IMR-90 (cell line): ENCODE data around the gene OR52I1. TPM values are rescaled to one million over a fixed set of nuclear protein-coding genes. Genes with fewer than 3 reads are reported as not detected.

ENCODE experiments used
- ATAC-seq: fragments of 200-7000 bp; cut with Tn5 transposase; 2 replicates; pipeline ENCODE4 v1.9.1; 2020; ENCODE audit warnings: low read depth, mild to moderate bottlenecking, moderate library complexity
- BruUV-seq: library from RNA; stranded (reverse); fragments of 400-500 nt; replicated peaks from 2 replicates; lab custom pipeline; 2021; lab: Mats Ljungman, UMichigan
- CTCF ChIA-PET: fragments of 300-600 bp; formaldehyde crosslinking; extraction: SDS; loops from one replicate; lab custom pipeline; 2021; ENCODE audit warnings: antibody characterized with exemption; lab: Yijun Ruan, JAX
- POLR2A ChIA-PET: fragments of 300-600 bp; sonication (Branson Sonifier 250); formaldehyde crosslinking; loops from one replicate; lab custom pipeline; 2022; ENCODE audit warnings: antibody characterized with exemption; ENCODE audit not compliant: unreplicated experiment; lab: Charles Lee
- DNase-seq: peaks from one replicate; pipeline ENCODE4 v3.0.0; 2013
- H2AFZ ChIP-seq: replicated peaks from 2 replicates; pipeline ENCODE3; 2013; ENCODE audit warnings: low read length, mild to moderate bottlenecking; ENCODE audit not compliant: poor library complexity
- H2AK5ac ChIP-seq: 2 replicates; pipeline ENCODE4 v1.6.1; 2013; ENCODE audit warnings: low read depth, low read length, inconsistent platforms
- H2AK9ac ChIP-seq: replicated peaks from 2 replicates; pipeline ENCODE3; 2013; ENCODE audit warnings: mild to moderate bottlenecking, low read depth, low read length, moderate library complexity; ENCODE audit not compliant: poor library complexity
- H2BK120ac ChIP-seq: 2 replicates; pipeline ENCODE4 v1.6.1; 2013; ENCODE audit warnings: low read depth, low read length, inconsistent platforms
- H2BK15ac ChIP-seq: 3 replicates; pipeline ENCODE4 v1.6.1; 2013; ENCODE audit warnings: low read depth, low read length, inconsistent platforms
- H2BK20ac ChIP-seq: 2 replicates; pipeline ENCODE4 v1.6.1; 2013; ENCODE audit warnings: low read depth, mild to moderate bottlenecking, inconsistent platforms, low read length, moderate library complexity
- H2BK5ac ChIP-seq: 2 replicates; pipeline ENCODE4 v1.6.1; 2013; ENCODE audit warnings: mild to moderate bottlenecking, low read depth, low read length, inconsistent platforms; ENCODE audit not compliant: poor library complexity, severe bottlenecking
- H3K14ac ChIP-seq: replicated peaks from 2 replicates; pipeline ENCODE4 v1.6.1; 2013; ENCODE audit warnings: low read depth, low read length, inconsistent platforms
- H3K18ac ChIP-seq: 2 replicates; pipeline ENCODE4 v1.6.1; 2013; ENCODE audit warnings: low read depth, low read length, control low read depth
- H3K23ac ChIP-seq: 2 replicates; pipeline ENCODE4 v1.6.1; 2013; ENCODE audit warnings: low read depth, low read length, inconsistent platforms
- H3K27ac ChIP-seq: 2 replicates; pipeline ENCODE4 v1.5.1; 2013; ENCODE audit warnings: mild to moderate bottlenecking, control low read depth, low read length; ENCODE audit not compliant: insufficient read depth
- H3K27me3 ChIP-seq: 2 replicates; pipeline ENCODE4 v1.6.1; 2013; ENCODE audit warnings: low read length; ENCODE audit not compliant: control insufficient read depth, insufficient read depth
- H3K36me3 ChIP-seq: 2 replicates; pipeline ENCODE4 v1.6.1; 2013; ENCODE audit warnings: low read length, mixed read lengths; ENCODE audit not compliant: control insufficient read depth, insufficient read depth
- H3K4ac ChIP-seq: 2 replicates; pipeline ENCODE4 v1.6.1; 2013; ENCODE audit warnings: low read depth, low read length, inconsistent platforms
- H3K4me1 ChIP-seq: 2 replicates; pipeline ENCODE4 v1.6.1; 2013; ENCODE audit warnings: low read length, mixed read lengths; ENCODE audit not compliant: control insufficient read depth, insufficient read depth
- H3K4me2 ChIP-seq: 2 replicates; pipeline ENCODE4 v1.6.1; 2013; ENCODE audit warnings: low read depth, mild to moderate bottlenecking, control low read depth, low read length, moderate library complexity
- H3K4me3 ChIP-seq: 2 replicates; pipeline ENCODE4 v1.5.1; 2013; ENCODE audit warnings: low read depth, mild to moderate bottlenecking, control low read depth, low read length, moderate library complexity; ENCODE audit not compliant: insufficient read depth
- H3K56ac ChIP-seq: 2 replicates; pipeline ENCODE4 v1.6.1; 2013; ENCODE audit warnings: low read length, inconsistent platforms; ENCODE audit not compliant: insufficient read depth; ENCODE audit errors: extremely low read depth
- H3K79me1 ChIP-seq, 2 experiments: 2 replicates each; pipeline ENCODE4 v1.6.1; 2013; ENCODE audit warnings: low read length in 2 of 2, inconsistent platforms in 1 of 2, low read depth in 1 of 2
- H3K9ac ChIP-seq: 2 replicates; pipeline ENCODE4 v1.6.1; 2013; ENCODE audit warnings: low read depth, low read length, control low read depth
- H3K9me1 ChIP-seq: 2 replicates; pipeline ENCODE4 v1.6.1; 2013; ENCODE audit warnings: low read length, inconsistent platforms; ENCODE audit not compliant: insufficient read depth
- H3K9me3 ChIP-seq: 2 replicates; pipeline ENCODE4 v1.6.1; 2013; ENCODE audit warnings: low read length; ENCODE audit not compliant: control insufficient read depth, insufficient read depth
- H4K20me1 ChIP-seq: 2 replicates; pipeline ENCODE4 v1.6.1; 2013; ENCODE audit warnings: low read length, inconsistent platforms; ENCODE audit not compliant: insufficient read depth
- H4K5ac ChIP-seq: 2 replicates; pipeline ENCODE4 v1.6.1; 2013; ENCODE audit warnings: mild to moderate bottlenecking, low read depth, low read length, control low read depth
- H4K8ac ChIP-seq, 2 experiments: 2 replicates each; pipeline ENCODE4 v1.6.1; 2013; ENCODE audit warnings: low read depth in 2 of 2, low read length in 2 of 2, control low read depth in 1 of 2, inconsistent platforms in 1 of 2
- H4K91ac ChIP-seq: 2 replicates; pipeline ENCODE4 v1.6.1; 2013; ENCODE audit warnings: low read depth, low read length, inconsistent platforms; ENCODE audit not compliant: insufficient read depth
- BHLHE40 ChIP-seq: fragments of 150-350 bp; IDR thresholded peaks from 2 replicates; pipeline ENCODE4 v1.6.1; 2016; ENCODE audit warnings: mild to moderate bottlenecking, low read depth, low read length
- CEBPB ChIP-seq: IDR thresholded peaks from 2 replicates; pipeline ENCODE4 v1.6.1; 2012; ENCODE audit warnings: low read depth, low read length, improper control_type of control experiment
- CHD1 ChIP-seq: IDR thresholded peaks from 2 replicates; pipeline ENCODE4 v1.6.1; 2012; ENCODE audit warnings: low read depth, low read length, improper control_type of control experiment
- CTCF ChIP-seq: conservative IDR thresholded peaks from 2 replicates; pipeline ENCODE4 v1.5.1; 2012; ENCODE audit warnings: mild to moderate bottlenecking, low read depth, low read length, improper control_type of control experiment
- FOS ChIP-seq: fragments of 150-350 bp; IDR thresholded peaks from 2 replicates; pipeline ENCODE4 v1.6.1; 2016; ENCODE audit warnings: low read depth, low read length
- MAFK ChIP-seq: IDR thresholded peaks from 2 replicates; pipeline ENCODE4 v1.6.1; 2012; ENCODE audit warnings: low read depth, low read length, improper control_type of control experiment
- MAZ ChIP-seq: IDR thresholded peaks from 2 replicates; pipeline ENCODE4 v1.6.1; 2012; ENCODE audit warnings: low read depth, mild to moderate bottlenecking, low read length, improper control_type of control experiment, moderate library complexity, borderline replicate concordance
- MXI1 ChIP-seq: IDR thresholded peaks from 2 replicates; pipeline ENCODE4 v1.6.1; 2012; ENCODE audit warnings: low read depth, mild to moderate bottlenecking, low read length, moderate library complexity, borderline replicate concordance
- NFE2L2 ChIP-seq: fragments of 150-350 bp; IDR thresholded peaks from 2 replicates; pipeline ENCODE4 v1.6.1; 2016; ENCODE audit warnings: low read depth, mild to moderate bottlenecking, low read length
- POLR2A ChIP-seq: IDR thresholded peaks from 2 replicates; pipeline ENCODE4 v1.6.1; 2012; ENCODE audit warnings: mild to moderate bottlenecking, low read depth, low read length
- RAD21 ChIP-seq: IDR thresholded peaks from 2 replicates; pipeline ENCODE4 v1.6.1; 2012; ENCODE audit warnings: low read length, improper control_type of control experiment
- RCOR1 ChIP-seq: IDR thresholded peaks from 2 replicates; pipeline ENCODE4 v1.6.1; 2012; ENCODE audit warnings: mild to moderate bottlenecking, low read length, improper control_type of control experiment; ENCODE audit not compliant: insufficient replicate concordance
- RFX5 ChIP-seq: IDR thresholded peaks from 2 replicates; pipeline ENCODE4 v1.8.0; 2012; ENCODE audit warnings: low read depth, mild to moderate bottlenecking, low read length, moderate library complexity
- SMC3 ChIP-seq: fragments of 150-350 bp; IDR thresholded peaks from 2 replicates; pipeline ENCODE4 v1.6.1; 2016; ENCODE audit warnings: low read depth, mild to moderate bottlenecking, antibody characterized with exemption, low read length, moderate library complexity
- USF2 ChIP-seq: fragments of 150-350 bp; IDR thresholded peaks from 2 replicates; pipeline ENCODE4 v1.6.1; 2017; ENCODE audit warnings: mild to moderate bottlenecking, antibody characterized with exemption, low read length, low read depth
- WGBS, 2 experiments: methylation state at CpG; one replicate each; pipeline versions ENCODE4 v1.1.5 to v1.1.7; 2013; ENCODE audit warnings: missing lambda C conversion rate in 2 of 2; ENCODE audit not compliant: insufficient read length in 1 of 2; ENCODE audit errors: extremely low coverage in 2 of 2; 5-methylcytosine and 5-hydroxymethylcytosine counted together
- dilution Hi-C: fragments of 300-500 bp; cut with HindIII; formaldehyde crosslinking; loops from one replicate; pipeline ENCODE4 v1.14.3; 2018; ENCODE audit warnings: low sequenced_read_pairs; ENCODE audit not compliant: unreplicated experiment
- in situ Hi-C: fragments of 300-500 bp; cut with MboI; formaldehyde crosslinking; loops from 3 replicates; pipeline ENCODE4 v1.14.3; 2019; ENCODE audit warnings: low sequenced_read_pairs, inconsistent platforms, mixed read lengths
- intact Hi-C: fragments of 100-400 bp; cut with micrococcal nuclease; formaldehyde crosslinking; loops from 2 replicates; pipeline ENCODE4 v1.10.0; 2022
- polyA plus RNA-seq, 3 experiments: library from polyadenylated mRNA; depleted of rRNA; stranded (reverse); fragments of >200 nt; gene quantifications; 2 replicates each; pipeline ENCODE4 v1.2.3, GENCODE V29; 2012; ENCODE audit warnings: low replicate concordance in 1 of 3
- total RNA-seq: library from RNA; depleted of rRNA; stranded (reverse); fragments of >200 nt; gene quantifications from 2 replicates; pipeline ENCODE4 v1.2.3, GENCODE V29; 2012

Gene OR52I1
- total and polyA plus RNA-seq, 2 of the 4 experiments (the other 2 are of a cell fraction) = not detected

DNA sequence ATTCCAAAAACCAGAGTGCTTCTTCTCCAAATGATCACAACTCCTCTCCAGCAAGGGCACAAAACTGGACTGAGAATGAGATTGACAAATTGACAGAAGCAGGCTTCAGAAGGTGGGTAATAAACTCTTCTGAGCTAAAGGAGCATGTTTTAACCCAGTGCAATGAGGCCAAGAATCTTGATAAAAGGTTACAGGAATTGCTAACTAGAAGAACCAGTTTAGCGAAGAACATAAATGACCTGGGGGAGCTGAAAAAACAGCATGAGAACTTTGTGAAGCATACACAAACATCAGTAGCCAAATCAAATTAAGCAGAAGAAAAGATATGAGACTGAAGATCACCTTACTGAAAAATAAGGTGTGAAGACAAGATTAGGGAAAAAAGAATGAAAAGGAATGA lies 33.4 kb upstream of the OR52I1 start:
- H3K27me3 ChIP-seq = no peaks in the 10 kb centered on the region
- no peak overlapping the region for H3K9ac ChIP-seq
- intact Hi-C loops = no loop called here
- H4K91ac ChIP-seq = no peak overlapping the region
- DNase-seq (no peak), ATAC-seq (no peak)
- H2BK5ac ChIP-seq = no peak overlapping the region
- no peaks in the 10 kb centered on the region for H3K36me3 ChIP-seq
- H3K9me3 ChIP-seq = no peaks in the 10 kb centered on the region
- ChIA-PET POLR2A (no interaction called here), CTCF (no interaction called here)
- H2BK20ac ChIP-seq = no peak overlapping the region
- no peak overlapping the region for H2AFZ ChIP-seq
- no peaks in the 10 kb centered on the region for H3K4me1 ChIP-seq
- no peak overlapping the region for H4K8ac ChIP-seq
- no peak overlapping the region for H3K4ac ChIP-seq
- TF ChIP-seq CTCF (no peak), FOS (no peak), MAFK (no peak), CEBPB (no peak), RCOR1 (no peak), NFE2L2 (no peak), SMC3 (no peak), USF2 (no peak), BHLHE40 (no peak), RAD21 (no peak), MXI1 (no peak), RFX5 (no peak), POLR2A (no peak), CHD1 (no peak), MAZ (no peak)
- H2AK9ac ChIP-seq = no peak overlapping the region
- no peak overlapping the region for H2AK5ac ChIP-seq
- no peak overlapping the region for H3K27ac ChIP-seq
- WGBS, 2 experiments = no CpG with 5 or more reads among the region's 1 CpG
- H3K14ac ChIP-seq = no peak overlapping the region
- H3K4me2 ChIP-seq = no peak overlapping the region
- no peak overlapping the region for H3K23ac ChIP-seq
- no peak overlapping the region for H2BK15ac ChIP-seq
- dilution Hi-C loops = no loop called here
- H3K18ac ChIP-seq = no peak overlapping the region
- H3K56ac ChIP-seq = no peak overlapping the region
- BruUV-seq = no TSS peak
- no peaks in the 10 kb centered on the region for H3K79me1 ChIP-seq
- H4K5ac ChIP-seq = no peak overlapping the region
- no peaks in the 10 kb centered on the region for H3K9me1 ChIP-seq
- in situ Hi-C loops = no loop called here
- no peaks in the 10 kb centered on the region for H4K20me1 ChIP-seq
- H2BK120ac ChIP-seq = no peak overlapping the region
- no peak overlapping the region for H3K4me3 ChIP-seq
